Caco-2 (cell line): ENCODE data around the gene COQ4. TPM values are rescaled to one million over a fixed set of nuclear protein-coding genes. Genes with fewer than 3 reads are reported as not detected.
"Not testable (repeated sequence)": the region's sequence is repeated elsewhere in the genome, so short reads cannot be mapped to it uniquely, and the experiment has no call there.

Experiments used
- BruUV-seq: library from RNA; stranded (reverse); fragments of 400-500 nt; replicated peaks from 2 replicates; lab custom pipeline; 2021; lab: Mats Ljungman, UMichigan
- CTCF ChIA-PET: fragments of 300-600 bp; sonication (Branson Sonifier 250); formaldehyde crosslinking; loops from one replicate; lab custom pipeline; 2022; ENCODE audit warnings: antibody characterized with exemption; lab: Charles Lee
- POLR2A ChIA-PET: fragments of 300-600 bp; sonication (Branson Sonifier 250); formaldehyde crosslinking; loops from one replicate; lab custom pipeline; 2022; ENCODE audit warnings: antibody characterized with exemption; lab: Charles Lee
- DNase-seq, 2 experiments: peaks; one replicate each; pipeline versions ENCODE4 v3.0.0 to v3.0.0-alpha.2; 2020 to 2022
- H3K27me3 ChIP-seq: replicated peaks from 2 replicates; pipeline ENCODE4 v1.6.0; 2011; ENCODE audit warnings: low read length; ENCODE audit not compliant: control insufficient read depth, insufficient read depth
- H3K36me3 ChIP-seq: 2 replicates; pipeline ENCODE4 v1.5.1; 2011; ENCODE audit warnings: low read length; ENCODE audit not compliant: control insufficient read depth, insufficient read depth
- H3K4me1 ChIP-seq: fragments of 250-450 bp; sonication (Bioruptor Pico); 2 replicates; pipeline ENCODE4 v1.5.1; 2020; ENCODE audit warnings: mild to moderate bottlenecking
- H3K4me3 ChIP-seq: 2 replicates; pipeline ENCODE4 v1.5.1; 2011; ENCODE audit warnings: low read depth, mild to moderate bottlenecking, control low read depth, low read length
- H3K9me3 ChIP-seq: fragments of 250-450 bp; sonication (Bioruptor Pico); 2 replicates; pipeline ENCODE4 v1.5.1; 2020; ENCODE audit warnings: mild to moderate bottlenecking, moderate library complexity
- H3K27ac Mint-ChIP-seq: one replicate; pipeline ENCODE4 v1.8.0; 2022; ENCODE audit warnings: mixed read lengths; ENCODE audit not compliant: unreplicated experiment
- H3K27me3 Mint-ChIP-seq: one replicate; pipeline ENCODE4 v1.8.0; 2022; ENCODE audit warnings: mixed read lengths; ENCODE audit not compliant: insufficient read depth, unreplicated experiment
- H3K36me3 Mint-ChIP-seq: one replicate; pipeline ENCODE4 v1.8.0; 2022; ENCODE audit warnings: mild to moderate bottlenecking, mixed read lengths; ENCODE audit not compliant: insufficient read depth, unreplicated experiment
- H3K4me1 Mint-ChIP-seq: one replicate; pipeline ENCODE4 v1.8.0; 2022; ENCODE audit warnings: low read depth, mixed read lengths; ENCODE audit not compliant: unreplicated experiment
- H3K4me3 Mint-ChIP-seq: one replicate; pipeline ENCODE4 v1.8.0; 2022; ENCODE audit warnings: mild to moderate bottlenecking, moderate library complexity, mixed read lengths; ENCODE audit not compliant: unreplicated experiment
- H3K9me3 Mint-ChIP-seq: one replicate; pipeline ENCODE4 v1.8.0; 2022; ENCODE audit warnings: mixed read lengths; ENCODE audit not compliant: unreplicated experiment
- intact Hi-C: fragments of 100-400 bp; cut with micrococcal nuclease; formaldehyde crosslinking; loops from one replicate; pipeline ENCODE4 v1.10.0; 2022; ENCODE audit not compliant: unreplicated experiment
- total RNA-seq: library from RNA; stranded (reverse); gene quantifications from 2 replicates; pipeline ENCODE4 v1.2.3, GENCODE V29; 2022
- TF ChIP-seq, protein P1 (sequence below), 2 experiments: fragments of 200-600 bp in 1 of 2; IDR thresholded peaks; 1 replicate in 1 of 2; 2 replicates in 1 of 2; pipeline versions ENCODE4 v1.5.1 to v1.8.0; 2011 to 2022; ENCODE audit warnings: antibody characterized with exemption in 1 of 2, control low read depth in 1 of 2, inconsistent platforms in 1 of 2, low read depth in 1 of 2, low read length in 1 of 2, mild to moderate bottlenecking in 1 of 2, moderate library complexity in 1 of 2; ENCODE audit not compliant: insufficient read depth in 1 of 2, severe bottlenecking in 1 of 2, unreplicated experiment in 1 of 2

COQ4 gene
- total RNA-seq, 1 experiment from 2014 or later: 48.9 TPM

GRCh38 chr9:128335161-128335560 is 12.5 kb downstream of the COQ4 start:
- H3K27ac Mint-ChIP-seq: no peak overlapping the region
- no peaks in the 10 kb centered on the region for H3K9me3 Mint-ChIP-seq
- H3K4me3 Mint-ChIP-seq: no peak overlapping the region
- TF ChIP-seq, protein P1, sequence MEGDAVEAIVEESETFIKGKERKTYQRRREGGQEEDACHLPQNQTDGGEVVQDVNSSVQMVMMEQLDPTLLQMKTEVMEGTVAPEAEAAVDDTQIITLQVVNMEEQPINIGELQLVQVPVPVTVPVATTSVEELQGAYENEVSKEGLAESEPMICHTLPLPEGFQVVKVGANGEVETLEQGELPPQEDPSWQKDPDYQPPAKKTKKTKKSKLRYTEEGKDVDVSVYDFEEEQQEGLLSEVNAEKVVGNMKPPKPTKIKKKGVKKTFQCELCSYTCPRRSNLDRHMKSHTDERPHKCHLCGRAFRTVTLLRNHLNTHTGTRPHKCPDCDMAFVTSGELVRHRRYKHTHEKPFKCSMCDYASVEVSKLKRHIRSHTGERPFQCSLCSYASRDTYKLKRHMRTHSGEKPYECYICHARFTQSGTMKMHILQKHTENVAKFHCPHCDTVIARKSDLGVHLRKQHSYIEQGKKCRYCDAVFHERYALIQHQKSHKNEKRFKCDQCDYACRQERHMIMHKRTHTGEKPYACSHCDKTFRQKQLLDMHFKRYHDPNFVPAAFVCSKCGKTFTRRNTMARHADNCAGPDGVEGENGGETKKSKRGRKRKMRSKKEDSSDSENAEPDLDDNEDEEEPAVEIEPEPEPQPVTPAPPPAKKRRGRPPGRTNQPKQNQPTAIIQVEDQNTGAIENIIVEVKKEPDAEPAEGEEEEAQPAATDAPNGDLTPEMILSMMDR (IDR thresholded peaks at IDR 0.05; ENCODE audit: insufficient read depth in 1 of 2, low read depth in 1 of 2, low read length in 1 of 2, severe bottlenecking in 1 of 2, unreplicated experiment in 1 of 2): no peak
- ChIA-PET POLR2A (no interaction called here), CTCF (no interaction called here)
- H3K4me1 Mint-ChIP-seq: no peaks in the 10 kb centered on the region
- peaks cover 10% of the 10 kb centered on the region for H3K36me3 Mint-ChIP-seq
- no peaks in the 10 kb centered on the region for H3K36me3 ChIP-seq
- no peaks in the 10 kb centered on the region for H3K9me3 ChIP-seq
- intact Hi-C loops: no loop called here
- DNase-seq: no peak
- H3K27me3 Mint-ChIP-seq: no peaks in the 10 kb centered on the region
- H3K4me1 ChIP-seq: peaks cover 15% of the 10 kb centered on the region; the same call in 1 of the 2 replicates
- BruUV-seq: no TSS peak
- H3K4me3 ChIP-seq: no peak overlapping the region
- no peaks in the 10 kb centered on the region for H3K27me3 ChIP-seq

GRCh38 chr9:128335914-128336313 is 13.3 kb downstream of the COQ4 start:
- Histone ChIP-seq H3K27me3 (no peaks in the 10 kb centered on the region), H3K4me3 (no peak overlapping the region), H3K36me3 (no peaks in the 10 kb centered on the region), H3K9me3 (no peaks in the 10 kb centered on the region), H3K4me1 (peaks cover 15% of the 10 kb centered on the region; the same call in 1 of the 2 replicates)
- Mint-ChIP-seq H3K27ac (no peak overlapping the region), H3K36me3 (peaks cover 14% of the 10 kb centered on the region), H3K9me3 (no peaks in the 10 kb centered on the region), H3K27me3 (no peaks in the 10 kb centered on the region), H3K4me3 (no peak overlapping the region), H3K4me1 (no peaks in the 10 kb centered on the region)
- ChIA-PET POLR2A (no interaction called here), CTCF (no interaction called here)
- TF ChIP-seq, protein P1 (IDR thresholded peaks at IDR 0.05; ENCODE audit: insufficient read depth in 1 of 2, low read depth in 1 of 2, low read length in 1 of 2, severe bottlenecking in 1 of 2, unreplicated experiment in 1 of 2): no peak
- no peak for DNase-seq
- intact Hi-C loops: no loop called here
- no TSS peak for BruUV-seq

- Mint-ChIP-seq H3K4me3 (no peak overlapping the region), H3K27me3 (no peaks in the 10 kb centered on the region), H3K36me3 (peaks cover 20% of the 10 kb centered on the region), H3K9me3 (no peaks in the 10 kb centered on the region), H3K27ac (no peak overlapping the region), H3K4me1 (no peaks in the 10 kb centered on the region)
- DNase-seq: no peak
- ChIA-PET CTCF (no interaction called here), POLR2A (no interaction called here)
- Histone ChIP-seq H3K4me1 (peaks cover 9% of the 10 kb centered on the region; the same call in 1 of the 2 replicates), H3K9me3 (no peaks in the 10 kb centered on the region), H3K27me3 (no peaks in the 10 kb centered on the region), H3K4me3 (no peak overlapping the region), H3K36me3 (no peaks in the 10 kb centered on the region)
- no TSS peak for BruUV-seq
- TF ChIP-seq, protein P1 (IDR thresholded peaks at IDR 0.05; ENCODE audit: insufficient read depth in 1 of 2, low read depth in 1 of 2, low read length in 1 of 2, severe bottlenecking in 1 of 2, unreplicated experiment in 1 of 2): no peak
- intact Hi-C loops: no loop called here
Observed at GRCh38 chr9:128337936-128338335, 15.3 kb downstream of the COQ4 start.

DNA sequence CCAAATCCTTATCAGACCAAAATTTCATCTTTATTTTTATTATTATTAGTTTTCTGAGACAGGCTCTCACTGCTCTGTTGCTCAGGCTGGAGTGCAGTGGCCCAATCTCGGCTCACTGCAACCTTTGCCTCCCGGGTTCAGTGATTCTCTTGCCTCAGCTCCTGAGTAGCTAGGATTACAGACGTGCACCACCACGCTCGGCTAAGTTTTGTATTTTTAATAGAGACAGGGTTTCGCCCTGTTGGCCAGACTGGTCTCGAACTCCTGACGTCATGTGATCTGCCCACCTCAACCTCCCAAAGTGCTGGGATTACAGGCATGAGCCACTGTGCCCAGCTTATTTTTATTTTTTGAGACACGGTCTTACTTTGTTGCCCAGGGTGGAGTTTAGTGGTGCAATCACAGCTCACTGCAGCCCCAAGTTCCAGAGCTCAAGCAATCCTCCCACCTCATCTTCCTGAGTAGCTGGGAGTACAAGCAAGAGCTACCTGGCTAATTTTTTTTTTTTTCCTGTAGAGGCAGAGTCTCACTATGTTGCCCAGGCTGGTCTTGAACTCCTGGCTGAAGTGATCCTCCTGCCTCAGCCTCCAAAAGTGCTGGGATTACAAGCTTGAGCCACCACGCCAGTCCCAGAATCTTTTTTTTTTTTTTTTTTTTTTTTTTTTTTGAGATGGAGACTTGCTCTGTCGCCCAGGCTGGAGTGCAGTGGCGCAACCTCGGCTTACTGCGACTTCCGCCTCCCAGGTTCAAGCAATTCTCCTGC is 16.4 kb downstream of the COQ4 start:
- intact Hi-C loops: loop anchor here (1.0 kb wide), 1 partner anchor 63 kb away; the partner anchor contains the start of genes GOLGA2 and SWI5
- H3K4me3 Mint-ChIP-seq: peak overlapping the region; percentile 81
- not testable (repeated sequence) for DNase-seq, BruUV-seq, H3K27me3 Mint-ChIP-seq, H3K9me3 Mint-ChIP-seq, H3K4me1 Mint-ChIP-seq, H3K9me3 ChIP-seq, H3K27me3 ChIP-seq, H3K4me3 ChIP-seq, H3K4me1 ChIP-seq, H3K36me3 ChIP-seq
- POLR2A ChIA-PET: interaction anchor here (0.6 kb wide), 1 partner anchor 44 kb away, joined by 3 read pairs; no protein-coding TSS in a partner anchor
- H3K27ac Mint-ChIP-seq: peak overlapping the region; percentile 94
- peaks cover 25% of the 10 kb centered on the region for H3K36me3 Mint-ChIP-seq
- CTCF ChIA-PET: interaction anchor here (0.6 kb wide), 1 partner anchor 43 kb away, joined by 3 read pairs; no protein-coding TSS in a partner anchor
